ENCODE measurements around the gene METTL26.

The METTL26 gene

GRCh38 chr16:637081-638018 is 1.2 kb upstream of the METTL26 start:
- peak; percentile 96 for DNase-seq

DNA sequence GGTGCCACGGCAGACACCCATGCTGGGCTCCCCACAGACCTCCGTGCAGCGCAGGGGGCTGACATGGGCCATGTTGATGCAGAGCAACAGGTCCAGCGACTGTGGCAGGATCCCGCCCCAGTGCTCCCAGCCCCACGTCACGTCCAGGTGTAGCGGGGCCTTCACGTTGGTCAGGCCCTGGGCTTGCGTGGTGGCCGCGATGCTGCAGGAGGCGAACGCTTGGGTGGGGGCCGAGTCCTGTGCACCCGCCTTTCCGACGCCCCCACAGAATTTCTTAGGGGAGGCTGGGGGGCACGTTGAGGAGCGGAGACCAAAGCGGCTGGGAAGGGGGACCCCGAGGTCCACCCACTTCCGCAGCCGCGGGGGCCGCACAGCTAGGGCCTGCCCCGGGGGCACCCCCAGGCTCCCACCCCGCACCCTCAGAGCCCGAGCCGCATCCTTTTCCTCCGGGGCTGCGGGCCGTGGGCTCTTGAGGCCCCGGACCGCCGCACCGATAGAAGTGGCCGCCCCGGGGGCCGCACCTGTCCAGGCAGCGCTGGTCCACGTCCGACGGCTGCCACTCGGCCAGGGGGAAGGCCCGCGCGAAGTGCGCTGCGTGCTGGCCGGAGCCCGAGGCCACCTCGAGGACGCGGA is 416 bp downstream of the METTL26 start:
- DNase-seq, result no peak

DNA sequence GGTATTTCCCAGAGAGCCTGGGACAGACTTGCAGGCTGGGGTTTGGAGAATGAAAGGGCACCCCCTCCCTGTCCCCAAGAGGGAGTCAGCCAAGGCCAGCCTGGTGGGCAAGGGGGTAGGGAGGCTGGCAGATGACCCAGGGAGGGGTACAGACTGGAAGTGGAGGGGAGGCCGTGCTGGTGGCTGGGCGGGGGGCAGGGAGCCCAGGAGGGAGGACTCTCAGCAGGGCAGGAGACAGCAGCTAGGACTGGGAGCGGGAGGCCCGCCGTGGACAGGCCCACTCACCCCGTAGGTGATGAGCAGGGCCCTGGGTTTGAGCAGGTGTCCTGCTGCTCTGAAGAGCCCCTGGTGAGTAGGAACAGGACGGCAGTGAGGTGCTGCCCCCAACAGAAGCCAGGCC is 1.1 kb downstream of the METTL26 start:
- DNase-seq, result no peak

DNA sequence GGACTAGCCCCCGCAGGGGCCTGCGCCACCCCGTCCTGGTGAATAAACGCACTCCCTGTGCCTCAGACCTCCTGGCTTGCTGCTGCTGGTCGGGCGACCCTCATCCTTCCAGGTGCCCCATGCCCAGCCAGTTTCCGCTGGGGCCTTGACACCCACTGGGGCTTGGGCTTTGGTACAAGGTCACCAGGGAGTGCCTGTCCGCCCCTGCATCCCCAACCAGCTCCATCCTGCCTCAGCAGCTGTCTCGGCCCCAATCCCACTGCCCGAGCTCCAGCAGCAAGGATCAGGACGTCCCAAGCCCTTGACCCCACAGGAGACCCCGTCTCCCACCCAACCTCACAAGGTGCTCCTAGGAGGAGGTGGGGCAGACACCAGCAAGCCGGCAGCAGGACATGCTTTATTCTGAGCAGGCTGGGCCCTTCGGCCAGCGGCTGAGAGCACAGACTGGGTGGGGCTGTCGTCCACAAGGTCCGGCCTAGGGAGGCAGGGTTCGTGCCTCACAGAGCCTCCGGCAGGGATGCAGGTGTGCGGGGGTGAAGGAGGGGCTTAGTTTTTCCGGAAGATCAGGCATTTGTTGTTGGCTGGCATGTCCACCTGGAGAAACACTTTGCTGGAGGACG is 1.9 kb downstream of the METTL26 start:
- DNase-seq, result no peak

GRCh38 chr16:633336-634050 is 2.6 kb downstream of the METTL26 start:
- DNase-seq, result no peak

GRCh38 chr16:632486-633335 is 3.4 kb downstream of the METTL26 start:
- DNase-seq, result no peak

GRCh38 chr16:631808-632358 is 4.2 kb downstream of the METTL26 start:
- DNase-seq, result no peak

- DNase-seq, result no peak
Observed at GRCh38 chr16:630815-631405, 5.2 kb downstream of the METTL26 start, which contains the start of gene WFIKKN1. TSS of gene WFIKKN1 (plus strand) at chr16:630985. CDS start at chr16:631254, 269 bp downstream.

GRCh38 chr16:630249-630814 is 5.8 kb downstream of the METTL26 start:
- DNase-seq, result no peak

- no peak for DNase-seq
Observed at GRCh38 chr16:629833-630248, 6.3 kb downstream of the METTL26 start.

DNA sequence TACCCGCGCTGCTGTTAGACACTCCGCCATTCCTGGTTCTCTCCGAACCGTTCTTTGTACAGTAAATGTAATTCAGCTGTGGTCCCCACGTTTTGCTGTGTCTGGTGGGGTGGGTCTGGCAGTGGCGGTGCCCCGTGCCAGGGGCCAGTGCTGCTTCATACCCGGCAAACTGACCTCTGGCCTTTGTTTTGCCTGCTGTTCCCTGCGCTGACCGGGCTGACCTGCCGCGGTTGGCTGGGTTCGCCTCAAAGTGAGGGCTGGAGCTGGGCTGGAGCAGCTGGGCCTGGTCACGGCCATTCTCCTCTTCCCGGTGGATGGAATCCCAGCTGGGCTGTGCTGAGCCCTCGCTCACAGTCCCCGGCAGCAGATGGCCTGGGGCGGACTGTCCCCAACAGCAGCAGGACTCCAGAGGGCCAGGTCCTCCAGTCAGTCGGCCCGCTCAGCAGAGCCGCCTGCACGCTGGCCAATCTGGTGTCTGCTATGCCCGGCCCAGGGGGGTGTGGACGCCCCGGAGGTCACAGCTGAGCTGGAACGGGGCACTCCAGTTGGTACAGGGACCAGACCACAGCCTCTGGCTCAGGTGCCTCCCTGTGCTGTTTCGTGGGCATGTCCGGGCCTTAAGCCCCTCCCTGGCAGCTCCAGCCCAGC is 6.8 kb downstream of the METTL26 start:
- no peak for DNase-seq

DNA sequence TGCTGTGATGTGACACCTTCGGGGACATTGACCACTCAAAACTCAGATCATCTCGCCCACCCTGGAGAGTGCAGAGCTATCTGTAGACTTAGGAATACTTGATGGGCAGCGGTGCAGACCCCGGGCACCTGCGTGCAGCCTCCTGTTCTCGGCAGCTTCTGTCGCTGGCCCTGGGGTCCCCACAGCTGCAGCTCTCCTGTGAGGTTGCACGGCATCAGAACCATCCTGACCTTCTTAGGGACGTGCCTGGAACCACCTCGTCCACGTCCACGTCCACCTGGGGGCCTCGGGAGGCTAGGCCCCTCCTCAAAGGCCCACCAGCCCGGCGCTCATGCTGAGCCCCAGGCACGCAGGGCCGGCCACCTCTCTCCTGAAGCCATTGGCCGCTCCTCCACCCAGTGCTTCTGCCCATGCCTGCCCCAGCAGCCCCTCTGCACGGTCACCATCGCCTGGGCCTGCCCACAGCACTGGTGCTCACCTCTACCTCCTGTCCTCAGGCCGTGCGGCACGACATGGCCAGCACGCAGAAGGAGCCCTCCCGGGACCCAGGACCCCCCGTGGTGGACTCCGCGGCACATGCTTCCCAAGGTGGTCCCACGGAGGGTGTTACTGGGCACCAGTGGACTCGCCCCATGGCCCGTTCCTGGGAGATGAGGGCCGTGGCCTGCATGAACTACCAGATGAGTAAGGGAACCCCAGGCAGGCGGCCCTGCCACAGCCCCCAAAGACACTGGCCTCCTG is 7.6 kb downstream of the METTL26 start:
- no peak for DNase-seq

DNA sequence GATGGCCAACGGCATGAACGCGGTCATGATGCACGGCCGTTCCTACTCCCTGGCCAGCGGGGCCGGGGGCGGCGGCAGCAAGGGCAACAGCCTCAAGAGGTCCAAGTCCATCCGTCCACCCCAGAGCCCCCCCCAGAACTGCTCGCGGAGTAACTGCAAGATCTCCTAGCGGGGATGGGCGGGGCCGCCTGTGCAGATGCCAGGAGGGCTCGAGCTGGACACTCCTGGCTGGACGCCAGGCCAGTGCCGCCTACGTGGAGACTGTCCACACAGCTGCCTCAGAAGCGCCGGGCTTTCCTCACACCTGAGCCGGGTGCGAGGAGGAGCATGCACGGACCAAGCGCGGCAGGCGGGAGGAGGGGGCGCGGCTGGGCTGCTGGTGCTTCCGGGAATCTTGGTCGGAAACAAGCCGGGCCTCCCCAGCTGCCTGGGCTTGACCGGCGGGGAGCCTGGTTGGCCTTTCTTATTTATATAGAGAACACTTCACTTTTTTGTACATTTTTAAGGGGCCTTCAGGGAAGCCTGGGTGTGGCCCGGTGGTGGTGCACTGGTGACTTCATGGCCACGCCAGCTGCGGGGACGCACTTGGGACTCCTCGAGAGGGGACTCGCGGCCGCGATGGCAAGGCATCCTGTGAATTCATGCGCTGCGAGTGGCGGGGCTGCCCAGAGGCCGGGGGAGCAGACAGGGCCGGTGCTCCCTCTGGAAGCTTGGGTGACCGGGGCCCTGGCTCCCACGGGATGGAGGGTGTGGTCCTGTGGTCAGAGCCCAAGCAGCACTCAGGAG is 8.5 kb downstream of the METTL26 start:
- no peak for DNase-seq

DNA sequence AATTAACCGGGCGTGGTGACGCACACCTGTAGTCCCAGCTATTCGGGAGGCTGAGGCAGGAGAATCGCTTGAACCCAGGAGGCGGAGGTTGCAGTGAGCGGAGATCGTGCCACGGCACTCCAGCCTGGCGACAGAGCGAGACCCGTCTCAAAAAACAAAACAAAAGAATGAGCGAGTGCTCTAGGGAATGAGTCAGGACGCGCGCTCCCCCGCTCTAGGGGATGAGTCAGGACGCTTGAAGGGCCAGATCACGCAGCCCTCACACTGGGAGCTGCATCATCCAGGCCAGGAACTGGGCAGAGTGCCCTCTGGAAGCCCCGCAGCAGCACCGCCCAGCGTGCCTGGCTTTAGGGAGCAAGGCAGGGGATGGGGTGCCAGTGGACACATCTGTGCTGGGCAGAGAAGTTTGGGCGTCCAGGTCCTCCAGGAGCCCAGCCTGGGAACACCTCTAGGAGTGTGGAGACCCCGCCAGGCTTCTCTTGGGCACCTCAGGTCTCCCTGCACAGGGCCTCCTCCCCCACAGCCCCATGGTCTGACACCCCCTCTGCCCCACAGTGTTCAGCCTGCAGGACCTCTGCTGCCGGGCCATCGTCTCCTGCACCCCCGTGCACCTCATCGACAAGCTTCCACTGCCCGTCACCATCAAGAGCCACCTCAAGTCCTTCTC is 9.2 kb downstream of the METTL26 start:
- peak; percentile 27 for DNase-seq

GRCh38 chr16:625977-626765 is 9.9 kb downstream of the METTL26 start:
- DNase-seq, result no peak

GRCh38 chr16:625117-625976 is 10.8 kb downstream of the METTL26 start:
- no peak for DNase-seq
